Activated naive CD4-positive, alpha-beta T cell treated with anti-CD3 and anti-CD28 coated beads, Interleukin-2, amount 50 U/mL, for 24 hours (primary cell): Measurements from ENCODE around the gene SLC66A2.
A peak's percentile ranks its signal among the peaks of the same experiment; 100 is the strongest.

Experiments
- H3K27ac Mint-ChIP-seq: one replicate; pipeline ENCODE4 v1.8.0; 2021; ENCODE audit warnings: mild to moderate bottlenecking, mixed read lengths
- H3K27me3 Mint-ChIP-seq: one replicate; pipeline ENCODE4 v1.8.0; 2021; ENCODE audit warnings: mixed read lengths
- H3K36me3 Mint-ChIP-seq: one replicate; pipeline ENCODE4 v1.8.0; 2021; ENCODE audit warnings: mixed read lengths
- H3K4me1 Mint-ChIP-seq: one replicate; pipeline ENCODE4 v1.8.0; 2021; ENCODE audit warnings: mixed read lengths
- H3K4me3 Mint-ChIP-seq: one replicate; pipeline ENCODE4 v1.8.0; 2021; ENCODE audit warnings: mild to moderate bottlenecking, mixed read lengths
- H3K9me3 Mint-ChIP-seq: one replicate; pipeline ENCODE4 v1.8.0; 2021; ENCODE audit warnings: mixed read lengths

The SLC66A2 gene

GRCh38 chr18:79900610-79901570 lies 50.6 kb downstream of the SLC66A2 start:
- Mint-ChIP-seq H3K27ac (no peak overlapping the region), H3K27me3 (no peaks in the 10 kb centered on the region), H3K4me3 (no peak overlapping the region), H3K4me1 (peaks cover 2% of the 10 kb centered on the region), H3K9me3 (peaks cover 14% of the 10 kb centered on the region), H3K36me3 (peaks cover 9% of the 10 kb centered on the region)

DNA sequence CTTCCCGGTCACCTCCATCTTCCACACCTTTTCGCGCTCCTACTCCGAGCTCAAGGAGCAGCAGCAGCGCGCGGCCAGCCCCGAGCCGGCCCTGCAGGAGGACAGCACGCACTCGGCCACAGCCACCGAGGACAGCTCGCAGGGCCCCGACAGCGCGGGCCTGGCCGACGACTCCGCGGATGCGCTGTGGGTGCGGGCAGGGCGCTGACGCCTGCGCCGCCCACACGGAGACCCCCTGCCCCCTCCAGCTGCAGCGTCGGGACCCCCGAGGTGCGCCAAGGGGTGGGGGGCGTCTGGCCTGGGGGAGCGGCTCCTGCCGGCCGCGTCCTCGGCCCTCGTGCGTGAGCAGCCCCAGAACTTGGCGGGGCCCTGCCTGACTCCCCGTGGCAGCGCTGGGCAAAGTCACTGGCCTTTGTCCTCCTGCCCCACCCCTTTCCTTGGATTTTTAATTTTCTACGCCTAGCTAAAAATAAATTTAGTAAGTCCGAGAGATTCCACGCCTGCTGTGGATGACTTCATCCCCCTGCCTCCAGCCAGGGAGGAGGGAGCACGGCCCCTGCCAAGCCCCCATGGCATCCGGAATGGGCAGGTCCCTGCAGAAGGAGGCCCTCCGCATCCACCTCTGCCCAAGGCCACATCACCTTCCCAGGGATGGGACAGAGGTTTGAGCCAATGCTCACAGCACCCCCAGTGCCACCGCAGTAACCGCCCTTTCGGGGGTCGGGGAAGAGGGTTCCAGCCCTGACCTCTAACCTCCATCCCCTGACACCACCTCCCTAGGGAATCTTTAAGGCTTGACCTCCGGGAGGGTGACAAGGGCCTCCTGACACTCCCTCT lies 51.6 kb downstream of the SLC66A2 start:
- Mint-ChIP-seq H3K4me1 (no peaks in the 10 kb centered on the region), H3K27me3 (no peaks in the 10 kb centered on the region), H3K9me3 (peaks cover 18% of the 10 kb centered on the region), H3K36me3 (peaks cover 11% of the 10 kb centered on the region), H3K4me3 (no peak overlapping the region), H3K27ac (peak overlapping the region; percentile 43)

DNA sequence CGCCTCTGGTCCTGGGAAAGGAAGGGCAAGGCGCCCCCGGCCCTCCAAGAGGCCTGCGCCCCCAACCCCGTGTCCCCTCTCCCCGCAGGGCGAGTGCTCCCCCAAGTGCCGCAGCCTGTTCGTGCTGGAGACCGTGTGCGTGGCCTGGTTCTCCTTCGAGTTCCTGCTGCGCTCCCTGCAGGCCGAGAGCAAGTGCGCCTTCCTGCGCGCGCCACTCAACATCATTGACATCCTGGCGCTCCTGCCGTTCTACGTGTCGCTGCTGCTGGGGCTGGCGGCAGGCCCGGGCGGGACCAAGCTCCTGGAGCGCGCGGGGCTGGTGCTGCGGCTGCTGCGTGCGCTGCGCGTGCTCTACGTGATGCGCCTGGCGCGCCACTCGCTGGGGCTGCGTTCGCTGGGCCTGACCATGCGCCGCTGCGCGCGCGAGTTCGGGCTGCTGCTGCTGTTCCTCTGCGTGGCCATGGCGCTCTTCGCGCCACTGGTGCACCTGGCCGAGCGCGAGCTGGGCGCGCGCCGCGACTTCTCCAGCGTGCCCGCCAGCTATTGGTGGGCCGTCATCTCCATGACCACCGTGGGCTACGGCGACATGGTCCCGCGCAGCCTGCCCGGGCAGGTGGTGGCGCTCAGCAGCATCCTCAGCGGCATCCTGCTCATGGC lies 52.4 kb downstream of the SLC66A2 start:
- H3K4me3 Mint-ChIP-seq: no peak overlapping the region
- no peaks in the 10 kb centered on the region for H3K27me3 Mint-ChIP-seq
- no peaks in the 10 kb centered on the region for H3K4me1 Mint-ChIP-seq
- peaks cover 11% of the 10 kb centered on the region for H3K36me3 Mint-ChIP-seq
- no peak overlapping the region for H3K27ac Mint-ChIP-seq
- H3K9me3 Mint-ChIP-seq: peaks cover 20% of the 10 kb centered on the region

DNA sequence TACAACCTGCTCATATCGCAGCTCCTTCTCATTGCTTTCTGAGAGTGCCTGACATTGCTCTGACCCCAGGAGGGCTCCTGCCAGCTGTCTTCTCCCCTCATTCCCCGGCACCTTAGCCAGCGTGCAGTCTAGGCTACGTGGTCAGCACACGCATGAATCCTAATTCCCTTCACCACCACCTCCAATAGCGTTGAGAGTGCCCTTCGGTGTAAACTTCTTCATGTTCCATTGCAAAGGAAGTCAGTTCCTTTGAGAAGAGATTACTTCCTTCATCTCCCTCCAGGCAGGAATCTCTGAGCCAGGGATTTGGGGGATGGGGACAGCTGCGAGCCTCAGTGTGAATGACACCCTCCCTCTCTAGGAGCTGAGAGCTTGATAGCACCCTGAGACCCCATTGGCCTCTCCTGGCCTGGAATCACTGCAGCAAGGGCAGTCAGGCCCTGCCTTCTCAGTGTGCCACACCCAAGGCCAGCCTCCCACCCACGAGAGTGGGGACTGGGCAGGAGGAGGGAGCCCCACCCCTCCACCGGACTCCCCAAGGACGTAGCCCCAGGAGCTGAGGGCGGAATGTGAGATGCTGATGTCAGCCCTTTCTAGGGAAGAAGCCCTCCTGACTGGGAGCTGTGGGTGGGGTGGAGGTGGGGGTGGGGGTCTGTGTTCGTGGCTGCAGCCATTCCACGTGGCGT lies 53.4 kb downstream of the SLC66A2 start:
- no peak overlapping the region for H3K27ac Mint-ChIP-seq
- peaks cover 30% of the 10 kb centered on the region for H3K9me3 Mint-ChIP-seq
- H3K4me1 Mint-ChIP-seq: no peaks in the 10 kb centered on the region
- H3K4me3 Mint-ChIP-seq: no peak overlapping the region
- H3K36me3 Mint-ChIP-seq: peaks cover 14% of the 10 kb centered on the region
- H3K27me3 Mint-ChIP-seq: no peaks in the 10 kb centered on the region

GRCh38 chr18:79896738-79897137 lies 54.7 kb downstream of the SLC66A2 start:
- no peaks in the 10 kb centered on the region for H3K4me1 Mint-ChIP-seq
- no peaks in the 10 kb centered on the region for H3K27me3 Mint-ChIP-seq
- H3K4me3 Mint-ChIP-seq: no peak overlapping the region
- H3K36me3 Mint-ChIP-seq: peaks cover 20% of the 10 kb centered on the region
- no peak overlapping the region for H3K27ac Mint-ChIP-seq
- peaks cover 41% of the 10 kb centered on the region for H3K9me3 Mint-ChIP-seq

- peaks cover 15% of the 10 kb centered on the region for H3K36me3 Mint-ChIP-seq
- peaks cover 36% of the 10 kb centered on the region for H3K9me3 Mint-ChIP-seq
- H3K4me1 Mint-ChIP-seq: no peaks in the 10 kb centered on the region
- no peak overlapping the region for H3K27ac Mint-ChIP-seq
- no peak overlapping the region for H3K4me3 Mint-ChIP-seq
- no peaks in the 10 kb centered on the region for H3K27me3 Mint-ChIP-seq
Measured at GRCh38 chr18:79890674-79891073, 60.8 kb downstream of the SLC66A2 start.

- H3K27me3 Mint-ChIP-seq: no peaks in the 10 kb centered on the region
- H3K4me1 Mint-ChIP-seq: no peaks in the 10 kb centered on the region
- H3K4me3 Mint-ChIP-seq: no peak overlapping the region
- H3K9me3 Mint-ChIP-seq: peaks cover 32% of the 10 kb centered on the region
- no peak overlapping the region for H3K27ac Mint-ChIP-seq
- peaks cover 11% of the 10 kb centered on the region for H3K36me3 Mint-ChIP-seq
Measured at GRCh38 chr18:79889569-79889968, 61.9 kb downstream of the SLC66A2 start.

DNA sequence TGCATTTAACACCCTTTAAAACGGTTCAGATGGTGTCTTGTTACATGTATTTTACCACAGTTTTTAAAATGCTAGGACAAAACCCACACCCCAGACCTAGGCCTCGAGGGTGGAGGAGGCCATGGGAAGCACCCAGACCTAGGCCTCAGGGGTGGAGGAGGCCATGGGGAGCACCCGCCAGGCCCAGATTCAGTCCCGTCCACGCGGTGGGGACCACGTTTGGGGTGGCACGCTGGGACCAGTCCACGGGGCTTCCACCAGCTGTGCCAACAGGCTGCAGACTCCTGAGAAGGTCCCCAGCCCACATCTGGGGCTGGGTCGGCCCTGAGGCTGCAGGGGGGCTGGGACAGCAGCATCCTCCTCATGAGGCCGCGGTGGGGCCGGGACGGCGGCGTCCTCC lies 63.4 kb downstream of the SLC66A2 start:
- Mint-ChIP-seq H3K27ac (no peak overlapping the region), H3K27me3 (no peaks in the 10 kb centered on the region), H3K4me1 (no peaks in the 10 kb centered on the region), H3K4me3 (no peak overlapping the region), H3K36me3 (peaks cover 7% of the 10 kb centered on the region), H3K9me3 (peaks cover 20% of the 10 kb centered on the region)

GRCh38 chr18:79887181-79888000 lies 64.1 kb downstream of the SLC66A2 start:
- peaks cover 13% of the 10 kb centered on the region for H3K9me3 Mint-ChIP-seq
- no peaks in the 10 kb centered on the region for H3K4me1 Mint-ChIP-seq
- no peak overlapping the region for H3K27ac Mint-ChIP-seq
- no peaks in the 10 kb centered on the region for H3K27me3 Mint-ChIP-seq
- no peak overlapping the region for H3K4me3 Mint-ChIP-seq
- peaks cover 4% of the 10 kb centered on the region for H3K36me3 Mint-ChIP-seq

GRCh38 chr18:79884963-79885728 lies 66.3 kb downstream of the SLC66A2 start:
- peaks cover under 1% of the 10 kb centered on the region for H3K9me3 Mint-ChIP-seq
- H3K27ac Mint-ChIP-seq: no peak overlapping the region
- no peaks in the 10 kb centered on the region for H3K4me1 Mint-ChIP-seq
- no peaks in the 10 kb centered on the region for H3K36me3 Mint-ChIP-seq
- no peak overlapping the region for H3K4me3 Mint-ChIP-seq
- H3K27me3 Mint-ChIP-seq: no peaks in the 10 kb centered on the region

- no peaks in the 10 kb centered on the region for H3K27me3 Mint-ChIP-seq
- H3K9me3 Mint-ChIP-seq: no peaks in the 10 kb centered on the region
- H3K27ac Mint-ChIP-seq: no peak overlapping the region
- no peaks in the 10 kb centered on the region for H3K36me3 Mint-ChIP-seq
- no peaks in the 10 kb centered on the region for H3K4me1 Mint-ChIP-seq
- H3K4me3 Mint-ChIP-seq: no peak overlapping the region
Measured at GRCh38 chr18:79884294-79884962, 67.0 kb downstream of the SLC66A2 start.

GRCh38 chr18:79883461-79884293 lies 67.8 kb downstream of the SLC66A2 start:
- Mint-ChIP-seq H3K27ac (no peak overlapping the region), H3K27me3 (no peaks in the 10 kb centered on the region), H3K4me3 (no peak overlapping the region), H3K4me1 (no peaks in the 10 kb centered on the region), H3K9me3 (no peaks in the 10 kb centered on the region), H3K36me3 (no peaks in the 10 kb centered on the region)
